ENCODE measurements around the gene CCDC8. TPM values are rescaled to one million over a fixed set of nuclear protein-coding genes. Genes with fewer than 3 reads are reported as not detected.
"Not testable (repeated sequence)": the region's sequence is repeated elsewhere in the genome, so short reads cannot be mapped to it uniquely, and the experiment has no call there.

CCDC8 gene, protein sequence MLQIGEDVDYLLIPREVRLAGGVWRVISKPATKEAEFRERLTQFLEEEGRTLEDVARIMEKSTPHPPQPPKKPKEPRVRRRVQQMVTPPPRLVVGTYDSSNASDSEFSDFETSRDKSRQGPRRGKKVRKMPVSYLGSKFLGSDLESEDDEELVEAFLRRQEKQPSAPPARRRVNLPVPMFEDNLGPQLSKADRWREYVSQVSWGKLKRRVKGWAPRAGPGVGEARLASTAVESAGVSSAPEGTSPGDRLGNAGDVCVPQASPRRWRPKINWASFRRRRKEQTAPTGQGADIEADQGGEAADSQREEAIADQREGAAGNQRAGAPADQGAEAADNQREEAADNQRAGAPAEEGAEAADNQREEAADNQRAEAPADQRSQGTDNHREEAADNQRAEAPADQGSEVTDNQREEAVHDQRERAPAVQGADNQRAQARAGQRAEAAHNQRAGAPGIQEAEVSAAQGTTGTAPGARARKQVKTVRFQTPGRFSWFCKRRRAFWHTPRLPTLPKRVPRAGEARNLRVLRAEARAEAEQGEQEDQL
- total RNA-seq, result 68.8 TPM

DNA sequence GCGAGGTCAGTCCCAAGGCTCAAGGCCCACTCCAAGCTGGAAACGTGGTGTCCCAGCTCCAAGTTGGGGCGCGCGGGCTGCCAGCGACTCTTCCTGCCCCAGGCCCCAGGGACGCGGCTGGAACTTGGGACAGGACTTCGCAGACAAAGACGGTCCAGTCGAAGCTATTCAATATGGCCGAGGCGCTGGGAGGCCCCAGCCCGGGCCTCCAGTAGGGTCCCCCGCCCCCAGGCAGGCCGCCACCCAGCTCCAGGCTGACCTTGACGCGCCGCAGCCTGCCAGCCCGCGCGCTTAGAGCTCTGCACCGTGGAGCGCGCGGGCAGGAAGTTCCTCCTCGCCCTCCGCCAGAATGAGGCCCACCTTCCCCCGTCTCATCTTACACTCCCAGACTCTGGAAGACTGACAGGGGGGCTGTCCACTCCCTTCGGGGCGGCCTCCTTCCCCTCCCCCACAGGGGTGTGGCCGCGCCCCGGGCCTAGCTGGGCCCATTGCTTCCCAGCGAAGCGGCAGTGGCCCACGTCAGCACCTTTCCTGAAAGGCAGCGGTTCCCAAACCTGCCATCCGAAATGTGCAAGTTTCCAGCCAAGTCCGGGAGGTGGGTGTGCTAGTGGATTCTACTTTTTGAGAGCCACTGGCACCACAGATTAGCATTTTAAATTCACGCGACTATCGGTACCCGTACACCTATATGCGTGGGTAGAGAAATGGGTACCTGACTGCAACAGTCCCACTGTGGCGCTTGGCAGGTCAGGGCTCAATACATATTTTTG lies at the start of gene CCDC8:
CCDC8 (minus strand) TSS at position 303 of the 770 bp plus-strand sequence. CDS start 754 bp downstream, outside the sequence.
- peak; percentile 99 for DNase-seq

DNA sequence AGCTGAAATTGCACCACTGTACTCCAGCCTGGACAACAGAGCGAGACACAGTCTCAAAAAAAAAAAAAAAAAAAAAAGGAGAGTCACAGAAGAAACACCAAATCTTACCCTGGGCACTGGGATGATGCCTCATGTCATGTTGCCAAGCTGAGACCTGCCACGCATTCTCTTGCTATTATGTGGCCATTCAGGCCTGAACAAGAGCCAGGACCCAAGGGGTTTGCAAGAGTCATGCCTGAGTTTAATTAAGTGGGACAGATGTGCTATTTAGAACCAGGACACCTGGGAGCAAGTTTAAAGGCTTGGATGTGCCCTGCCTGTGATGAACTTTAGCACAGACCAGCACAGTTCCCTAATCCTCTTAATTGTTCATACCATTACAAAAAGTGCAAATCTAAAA lies 48.2 kb upstream of the CCDC8 start:
- no peak for DNase-seq

DNA sequence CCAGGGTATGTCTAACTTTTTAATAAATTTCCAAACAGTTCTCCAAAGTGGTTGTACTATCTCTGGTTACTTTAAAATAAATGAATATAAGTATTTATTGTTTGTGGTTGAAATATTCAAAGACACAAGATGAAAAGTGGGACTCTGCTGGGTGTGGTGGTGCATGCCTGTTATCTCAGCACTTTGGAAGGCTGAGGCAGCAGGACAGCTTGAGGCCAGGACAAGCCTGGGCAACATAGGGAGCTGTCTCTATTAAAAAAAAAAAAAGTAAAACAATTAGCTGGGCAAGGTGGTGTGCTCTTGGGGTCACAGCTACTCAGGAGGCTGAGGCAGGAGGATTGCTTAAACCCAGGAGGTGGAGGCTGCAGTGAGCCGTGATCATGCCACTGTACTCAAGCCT lies 47.6 kb upstream of the CCDC8 start:
- DNase-seq, result no peak

DNA sequence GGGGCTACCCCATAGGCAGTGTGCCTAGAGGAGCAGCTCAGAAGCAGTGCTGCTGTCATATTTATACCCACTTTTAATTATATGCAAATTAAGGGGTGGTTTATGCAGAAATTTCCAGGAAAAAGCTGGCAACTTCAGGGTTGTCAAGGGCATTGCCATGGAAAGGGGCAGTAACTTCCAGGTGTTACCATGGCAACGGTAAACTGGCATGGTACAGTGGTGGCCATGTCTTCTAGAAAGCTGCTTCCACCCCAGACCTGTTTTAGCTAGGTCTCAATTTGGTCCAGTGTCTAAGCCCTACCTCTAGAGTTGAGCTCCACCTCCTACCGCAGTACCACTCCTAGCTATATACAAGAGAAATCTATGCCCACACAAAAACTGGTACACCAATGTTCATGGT lies 46.7 kb upstream of the CCDC8 start:
- no peak for DNase-seq

DNA sequence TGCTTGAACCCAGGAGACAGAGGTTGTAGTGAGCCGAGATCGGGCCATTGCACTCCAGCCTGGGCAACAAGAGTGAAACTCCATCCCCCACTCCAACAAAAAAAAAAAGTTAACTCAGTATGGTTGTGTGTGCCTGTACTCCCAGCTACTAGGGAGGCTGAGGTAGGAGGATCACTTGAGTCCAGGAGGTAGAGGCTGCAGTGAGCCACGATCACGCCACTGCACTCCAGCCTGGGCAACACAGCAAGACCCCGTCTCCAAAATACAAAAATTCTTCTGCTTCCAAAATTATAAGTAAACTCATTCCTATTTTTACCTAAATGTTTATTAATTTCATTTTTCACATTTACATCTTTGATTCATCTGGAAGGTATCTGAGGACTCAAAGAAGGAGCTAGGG lies 43.6 kb upstream of the CCDC8 start:
- DNase-seq, result no peak

DNA sequence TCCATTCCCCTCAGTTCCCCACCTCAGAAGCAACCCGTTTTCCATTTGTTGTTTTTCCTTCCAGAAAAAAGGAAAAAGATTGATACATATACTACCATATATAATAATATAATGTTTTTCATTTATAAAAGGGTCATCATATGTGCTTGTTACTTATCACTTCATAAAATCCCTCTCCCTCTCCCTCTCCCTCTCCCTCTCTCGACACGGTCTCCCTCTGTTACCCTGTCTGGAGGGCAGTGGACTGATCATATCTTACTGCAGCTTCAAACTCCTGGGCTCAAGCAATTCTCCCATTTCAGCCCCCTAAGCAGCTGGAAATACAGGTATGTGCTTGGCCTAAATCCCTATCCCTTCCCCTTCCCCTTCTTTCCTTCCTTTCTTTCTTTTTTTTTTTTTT lies 40.9 kb upstream of the CCDC8 start:
- DNase-seq, result no peak

DNA sequence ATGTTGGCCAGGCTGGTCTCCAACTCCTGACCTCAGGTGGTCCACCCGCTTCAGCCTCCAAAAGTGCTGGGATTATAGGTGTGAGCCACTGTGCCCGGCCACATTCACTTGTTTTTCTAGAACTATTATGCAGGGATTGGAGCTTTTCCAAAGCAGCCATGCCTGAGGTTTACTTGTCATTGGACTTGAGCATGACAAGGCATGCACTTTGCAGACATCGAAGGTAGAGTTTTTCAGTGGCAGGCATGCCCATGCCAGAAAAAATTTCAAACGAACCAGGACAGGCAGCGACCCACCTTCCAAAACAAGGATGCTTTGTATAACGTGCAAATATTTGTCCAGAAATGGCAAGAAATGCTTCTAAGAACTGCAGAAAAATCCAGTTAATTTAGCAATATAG lies 40.3 kb upstream of the CCDC8 start:
- peak; percentile 61 for DNase-seq

DNA sequence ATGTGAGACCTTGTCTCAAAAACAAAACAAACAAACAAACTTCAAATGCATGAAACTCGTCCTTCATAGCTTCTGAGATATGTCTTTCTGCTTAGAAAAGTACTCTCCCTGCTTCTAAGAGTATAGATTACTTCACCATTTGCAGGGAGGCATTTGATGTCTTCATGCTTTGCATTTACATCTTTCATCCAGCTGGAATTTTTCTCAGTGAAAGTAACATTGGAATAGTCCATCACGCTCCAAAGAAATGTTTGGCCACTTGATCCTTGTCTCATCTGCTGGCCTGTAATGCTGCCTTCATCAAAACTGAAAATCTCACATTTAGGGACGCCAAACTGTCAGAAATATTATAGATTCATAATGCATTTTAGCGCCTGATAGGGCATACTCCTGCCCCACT lies 38.8 kb upstream of the CCDC8 start:
- peak; percentile 63 for DNase-seq

DNA sequence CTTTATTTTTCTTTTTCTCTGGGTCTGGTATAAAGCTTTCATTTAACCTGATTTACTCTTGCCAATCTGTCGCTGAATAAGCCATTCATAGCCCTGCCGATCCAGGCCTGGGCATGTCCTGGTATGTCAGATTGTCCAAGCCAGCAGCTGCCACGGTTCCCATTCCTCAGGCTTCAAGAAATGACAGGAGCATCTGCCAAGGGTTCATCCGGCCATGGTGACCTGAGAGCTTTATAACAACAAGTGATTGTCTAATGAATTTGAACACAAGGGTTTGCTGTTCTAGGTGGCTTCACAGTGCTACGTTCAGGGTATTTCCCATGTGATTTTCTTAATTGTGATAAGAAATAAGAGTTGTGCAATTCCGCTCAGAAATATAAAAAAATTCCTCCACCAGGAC lies 38.0 kb upstream of the CCDC8 start:
- peak; percentile 94 for DNase-seq

DNA sequence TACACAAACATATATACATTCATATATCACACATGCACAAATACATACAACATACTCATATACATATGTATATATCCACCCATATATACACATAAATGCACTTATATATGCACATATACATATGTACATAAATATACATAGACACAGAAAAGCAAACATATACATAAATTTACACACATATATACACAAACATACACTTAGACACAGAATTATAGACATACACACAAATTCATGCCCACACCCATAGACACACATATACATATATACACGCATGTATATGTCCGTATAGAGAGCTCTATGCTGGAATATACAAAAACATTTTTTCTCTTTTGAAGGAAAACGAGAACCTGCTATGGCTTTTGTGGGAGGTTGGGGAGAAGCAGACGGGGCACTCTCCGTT lies 37.4 kb upstream of the CCDC8 start:
- no peak for DNase-seq

DNA sequence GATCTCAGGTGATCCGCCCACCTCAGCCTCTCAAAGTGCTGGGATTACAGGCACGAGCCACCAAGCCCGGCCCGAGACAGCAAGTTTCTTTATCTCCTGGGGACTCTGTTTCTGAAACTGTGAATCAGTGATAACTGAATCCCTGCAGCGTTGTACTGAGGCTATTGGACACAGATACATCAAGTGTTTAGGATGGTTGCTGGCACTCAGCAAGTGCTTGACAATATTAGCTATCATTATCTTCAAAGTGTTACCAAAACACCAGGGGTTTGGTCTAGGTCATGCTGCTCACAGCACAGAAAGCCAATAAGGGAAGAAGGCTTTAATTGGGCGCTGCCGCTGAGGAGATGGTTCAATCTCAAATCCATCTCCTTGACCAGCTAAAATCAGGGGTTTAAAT lies 35.9 kb upstream of the CCDC8 start:
- no peak for DNase-seq

DNA sequence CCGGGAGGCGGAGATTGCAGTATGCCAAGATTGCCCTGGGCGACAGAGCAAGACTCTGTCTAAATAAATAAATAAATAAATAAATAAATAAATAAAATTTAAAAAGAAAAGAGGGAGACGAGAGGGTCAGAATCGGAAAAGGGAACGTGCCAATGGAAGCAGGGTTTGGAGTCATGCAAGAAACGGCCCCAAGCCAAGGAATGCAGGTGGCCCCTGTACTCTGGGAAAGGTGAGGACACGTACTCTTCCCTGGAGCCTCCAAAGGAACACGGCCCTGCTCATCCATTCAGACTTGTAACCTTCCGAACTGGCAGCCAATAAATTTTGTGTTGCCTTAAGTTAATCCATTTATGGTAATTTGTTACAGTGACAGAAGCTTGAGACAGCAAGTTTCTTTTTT lies 35.2 kb upstream of the CCDC8 start:
- no peak for DNase-seq

DNA sequence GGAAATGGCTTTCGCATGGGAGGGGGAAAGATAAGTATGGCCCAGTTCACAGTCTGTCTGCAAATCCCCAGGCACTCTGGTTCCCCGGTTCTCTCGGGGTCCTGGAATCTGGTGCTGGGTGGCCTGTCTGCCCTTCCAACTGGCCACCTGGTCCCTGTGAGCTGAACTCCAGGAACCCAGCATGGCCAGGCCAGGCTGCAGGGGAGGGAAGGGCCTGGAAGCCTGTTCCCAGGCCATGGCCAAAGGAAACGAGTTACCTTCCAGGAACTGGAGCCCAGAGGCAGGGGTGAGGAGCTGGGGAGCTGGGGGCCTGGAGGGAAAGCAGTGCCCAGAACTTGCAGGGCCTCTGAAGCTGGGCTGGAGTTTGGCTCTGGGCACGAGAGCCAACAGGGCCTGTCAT lies 34.5 kb upstream of the CCDC8 start:
- DNase-seq, result no peak

DNA sequence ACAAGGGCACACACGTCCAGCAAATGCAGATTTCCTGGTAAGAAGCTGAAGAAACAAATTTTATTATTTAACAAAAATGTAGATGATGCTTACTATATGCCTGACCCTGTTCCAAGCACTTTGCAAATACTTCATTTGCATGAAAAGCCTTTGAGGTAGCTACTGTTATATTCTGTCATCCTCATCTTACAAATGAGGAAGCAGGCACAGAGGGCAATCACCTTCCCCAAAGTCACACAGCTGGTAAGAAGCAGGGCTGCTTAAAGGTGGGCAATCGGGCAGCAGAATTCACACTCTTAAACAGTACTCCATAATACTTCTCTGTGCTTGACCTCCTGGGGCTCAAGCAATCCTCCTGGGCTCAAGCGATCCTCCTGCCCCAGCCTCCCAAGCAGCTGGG lies 33.6 kb upstream of the CCDC8 start:
- DNase-seq, result no peak

DNA sequence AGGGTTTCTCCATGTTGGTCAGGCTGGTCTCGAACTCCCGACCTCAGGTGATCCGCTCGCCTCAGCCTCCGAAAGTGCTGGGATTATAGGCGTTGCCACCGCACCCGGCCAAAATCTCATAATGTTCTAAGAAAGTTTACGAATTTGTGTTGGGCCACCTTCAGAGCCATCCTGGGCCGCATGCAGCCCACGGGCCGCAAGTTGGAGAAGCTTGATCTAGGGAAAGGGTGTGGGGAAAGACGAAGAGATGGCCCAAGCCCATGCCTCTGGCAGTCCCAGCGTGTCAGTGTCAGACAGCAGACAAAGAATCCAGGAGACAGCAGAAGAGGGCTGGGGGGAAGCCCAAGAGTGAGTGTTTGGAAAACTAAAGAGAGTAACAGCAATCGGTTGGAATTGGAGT lies 32.7 kb upstream of the CCDC8 start:
- DNase-seq, result no peak

DNA sequence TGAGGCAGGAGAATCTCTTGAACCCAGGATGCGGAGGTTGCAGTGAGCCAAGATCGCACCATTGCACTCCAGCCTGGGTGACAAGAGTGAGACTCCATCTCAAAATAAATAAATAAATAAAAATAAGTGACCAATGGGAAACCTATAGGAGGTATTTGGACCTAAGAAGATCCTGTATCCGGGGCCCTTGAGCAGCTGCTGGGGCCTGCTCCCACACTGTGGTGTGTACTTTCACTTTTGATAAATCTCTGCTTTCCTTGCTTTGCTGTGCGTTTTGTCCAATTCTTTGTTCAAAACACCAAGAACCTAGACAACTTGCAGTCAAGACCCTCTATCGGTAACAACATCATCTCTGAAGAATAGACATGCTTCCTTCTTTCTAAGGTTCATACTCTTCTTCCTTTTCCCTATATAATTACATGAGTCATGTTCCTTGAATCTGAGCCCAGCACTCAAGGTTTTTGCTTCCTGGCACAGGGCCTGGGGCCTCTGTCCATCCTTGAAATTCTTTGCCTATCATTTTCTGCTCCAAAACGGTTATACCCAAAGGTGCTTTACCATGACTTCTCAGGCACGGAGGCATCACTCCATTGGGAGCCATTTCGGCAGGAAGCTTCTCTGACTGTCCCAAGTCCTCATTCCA lies 29.6 kb upstream of the CCDC8 start:
- DNase-seq, result peak; percentile 73

DNA sequence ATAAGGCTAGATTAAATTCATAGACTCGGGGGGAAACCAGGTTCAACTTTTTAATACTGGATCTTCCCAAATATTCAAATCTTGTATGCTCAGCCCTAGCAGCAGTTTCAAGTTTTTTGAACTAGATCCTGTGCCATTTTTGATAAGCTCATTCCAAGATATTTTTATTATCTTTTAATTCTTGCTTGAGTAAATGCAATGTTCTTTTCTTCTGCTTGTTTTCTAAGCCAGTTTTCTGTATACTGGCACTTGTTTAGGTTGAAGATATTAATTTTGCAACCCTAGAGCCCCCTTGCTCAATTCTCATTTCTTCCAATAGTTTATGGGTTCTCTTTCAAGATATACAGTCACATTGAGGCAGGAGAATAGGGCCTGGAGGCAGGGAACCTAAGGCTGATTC lies 28.5 kb upstream of the CCDC8 start:
- no peak for DNase-seq

DNA sequence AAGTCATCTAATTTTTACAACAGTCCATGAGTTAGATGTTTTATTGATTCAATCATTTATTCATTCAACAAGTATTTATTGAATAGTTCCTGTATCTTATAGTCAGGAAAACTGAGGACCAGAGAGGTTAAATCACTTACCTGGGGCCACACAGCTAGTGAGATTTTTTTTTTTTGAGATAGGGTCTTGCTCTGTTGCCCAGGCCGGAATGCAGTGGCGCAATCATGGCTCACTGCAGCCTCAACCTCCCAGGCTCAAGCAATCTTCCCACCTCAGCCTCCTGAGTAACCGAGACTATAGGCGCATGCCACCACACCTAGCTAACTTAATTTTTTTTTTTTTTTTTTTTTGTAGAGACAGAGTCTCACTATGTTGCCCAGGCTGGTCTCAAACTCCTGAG lies 22.3 kb upstream of the CCDC8 start:
- DNase-seq, result not testable (repeated sequence)

DNA sequence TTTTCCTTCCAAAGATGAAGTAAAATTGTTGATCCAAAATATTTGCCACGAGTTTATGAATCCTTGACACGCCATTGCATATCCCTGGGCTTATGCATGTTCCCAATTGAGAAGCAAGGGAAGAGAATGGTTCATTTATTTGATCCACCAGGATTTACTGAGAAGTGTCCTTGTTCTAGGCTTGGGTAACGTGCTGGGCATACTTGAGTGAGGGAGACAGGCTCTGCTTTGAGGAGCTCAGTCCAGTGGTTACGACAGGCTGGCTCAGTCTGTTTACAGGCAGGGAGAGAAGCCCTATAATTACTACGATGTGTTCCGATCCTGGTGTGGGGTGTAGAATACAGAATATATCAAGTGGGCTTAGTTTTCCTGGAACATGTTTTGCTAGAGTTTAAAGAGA lies 21.6 kb upstream of the CCDC8 start:
- DNase-seq, result no peak

DNA sequence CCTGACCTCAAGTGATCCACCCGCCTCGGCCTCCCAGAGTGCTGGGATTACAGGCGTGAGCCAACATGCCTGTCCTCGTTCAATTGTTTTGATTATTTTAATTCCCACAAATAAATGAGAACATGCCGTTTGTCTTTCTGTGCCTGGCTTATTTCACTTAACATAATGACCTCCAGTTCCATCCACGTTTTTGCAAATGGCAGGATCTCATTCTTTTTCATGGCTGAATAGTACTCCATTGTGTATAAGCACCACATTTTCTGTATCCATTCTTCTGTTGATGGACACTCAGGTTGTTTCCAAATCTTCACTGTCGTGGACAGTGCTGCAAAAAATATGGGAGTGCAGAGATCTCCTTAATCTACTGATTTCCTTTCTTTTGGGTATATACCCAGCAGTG lies 20.1 kb upstream of the CCDC8 start:
- DNase-seq, result not testable (repeated sequence)

DNA sequence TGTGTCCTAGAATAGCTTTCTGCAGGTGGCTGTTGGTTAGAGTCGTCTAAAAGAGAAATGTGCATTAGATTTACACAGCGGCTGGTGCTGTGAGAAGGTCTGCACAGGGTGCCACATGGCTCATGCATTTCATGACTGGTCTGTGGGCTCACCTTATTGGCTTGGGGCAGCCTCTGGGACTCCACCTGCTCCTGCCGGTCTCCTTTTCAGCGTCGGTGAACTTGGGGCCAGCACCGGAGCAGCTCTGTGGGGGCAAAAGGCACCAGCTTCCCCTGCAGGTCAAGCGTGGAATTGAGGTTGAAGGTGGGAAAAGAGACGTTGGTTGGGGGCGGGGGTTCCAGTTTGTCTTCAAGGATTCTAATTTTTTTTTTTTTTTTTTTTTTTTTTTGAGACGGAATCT lies 18.5 kb upstream of the CCDC8 start:
- DNase-seq, result no peak

DNA sequence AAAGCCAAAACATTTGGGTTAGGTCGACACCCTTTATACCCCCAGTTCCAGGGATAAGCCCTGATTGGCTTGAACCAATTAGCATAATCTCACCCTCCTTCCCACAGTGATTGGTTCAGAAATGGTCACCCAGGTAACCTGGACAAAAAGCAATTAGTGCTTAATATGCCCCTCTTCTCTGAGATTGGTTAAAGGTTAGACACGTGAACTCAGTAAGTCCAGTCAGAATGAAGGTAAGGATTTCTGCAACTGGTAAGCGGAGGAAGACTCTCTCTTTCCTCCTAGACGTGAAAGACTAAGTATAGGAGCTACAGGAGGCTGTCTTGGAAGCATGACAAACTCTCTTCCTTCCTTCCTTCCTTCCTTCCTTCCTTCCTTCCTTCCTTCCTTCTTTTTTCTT lies 16.6 kb upstream of the CCDC8 start:
- DNase-seq, result no peak
